IPS-11a (cell line): Measurements from ENCODE around the gene ARMC10.
"Not testable (repeated sequence)": the region's sequence is repeated elsewhere in the genome, so short reads cannot be mapped to it uniquely, and the experiment has no call there.

Source experiments
- H3K4me3 ChIP-seq: one replicate; pipeline ENCODE4 v1.5.1; 2013; ENCODE audit warnings: low read depth, low read length, control low read depth

Gene ARMC10

DNA sequence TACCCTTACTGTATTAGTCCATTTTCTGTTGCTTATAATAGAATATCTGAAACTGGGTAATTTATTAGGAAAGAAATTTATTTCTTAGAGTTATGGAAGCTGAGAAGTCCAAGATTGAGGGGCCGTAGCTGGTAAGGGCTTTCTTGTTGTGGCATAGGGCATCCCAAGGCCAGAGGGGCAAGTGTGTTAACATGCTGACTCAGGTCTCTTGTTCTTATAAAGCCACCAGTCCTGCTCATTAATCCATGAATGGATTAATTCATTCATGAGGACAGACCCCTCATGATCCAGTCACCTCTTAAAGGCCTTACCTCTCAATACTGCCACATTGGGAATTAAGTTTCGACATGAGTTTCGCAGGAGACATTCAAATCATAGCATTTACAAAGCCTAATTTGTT is 2.4 kb downstream of the ARMC10 start:
- H3K4me3 ChIP-seq = no peak overlapping the region

DNA sequence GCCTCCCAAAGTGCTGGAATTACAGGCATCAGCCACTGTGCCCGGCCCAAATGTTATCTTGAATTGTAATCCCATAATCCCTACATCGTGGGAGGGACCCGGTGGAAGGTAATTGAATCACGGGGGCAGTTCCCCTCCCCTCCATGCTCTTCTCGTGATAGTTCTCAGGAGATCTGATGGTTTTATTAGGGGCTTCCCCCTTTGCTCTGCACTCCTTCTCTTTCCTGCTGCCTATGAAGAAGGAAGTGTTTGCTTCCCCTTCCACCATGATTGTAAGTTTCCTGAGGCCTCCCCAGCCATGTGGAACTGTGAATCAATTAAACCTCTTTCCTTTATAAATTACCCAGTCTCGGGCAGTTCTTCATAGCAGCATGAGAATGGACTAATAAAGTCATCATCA is 3.3 kb downstream of the ARMC10 start:
- not testable (repeated sequence) for H3K4me3 ChIP-seq

DNA sequence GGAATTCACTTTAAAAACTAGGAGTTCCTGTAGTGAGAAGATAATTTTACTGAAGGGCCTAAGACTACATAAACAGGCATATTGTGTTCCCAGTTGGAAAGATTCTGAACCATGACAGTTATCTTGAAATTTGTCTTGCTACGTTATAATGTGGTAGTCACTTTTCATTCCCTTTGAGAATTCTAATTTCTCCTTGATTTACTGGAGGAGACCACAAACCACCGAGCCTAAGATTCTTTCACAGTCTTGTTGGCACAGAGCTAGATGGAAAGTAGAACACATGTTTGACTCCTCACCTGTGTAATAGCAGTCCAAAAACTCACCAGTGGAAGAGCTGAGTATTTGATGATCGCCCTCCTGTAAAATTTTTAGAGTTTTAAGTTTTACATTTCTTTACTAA is 4.9 kb downstream of the ARMC10 start:
- no peak overlapping the region for H3K4me3 ChIP-seq

DNA sequence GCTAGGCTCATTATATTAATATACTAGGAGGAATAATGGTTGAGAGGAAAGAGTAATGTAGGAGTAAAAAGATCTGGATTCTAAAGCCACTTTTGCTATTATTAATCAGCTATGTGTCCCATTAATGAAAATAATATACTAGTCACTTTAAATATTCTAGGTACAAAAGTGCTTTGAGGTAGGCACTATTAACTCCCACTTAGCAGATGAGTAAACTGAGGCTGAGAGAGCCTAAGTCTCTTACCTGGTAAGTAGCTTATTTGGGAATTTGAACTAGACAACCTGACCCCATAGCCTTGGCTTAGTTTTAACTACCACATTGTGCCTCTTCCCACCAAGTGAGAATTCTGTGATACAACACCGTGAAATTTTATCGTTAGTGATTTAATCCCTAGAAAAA is 6.0 kb downstream of the ARMC10 start:
- H3K4me3 ChIP-seq = no peak overlapping the region

DNA sequence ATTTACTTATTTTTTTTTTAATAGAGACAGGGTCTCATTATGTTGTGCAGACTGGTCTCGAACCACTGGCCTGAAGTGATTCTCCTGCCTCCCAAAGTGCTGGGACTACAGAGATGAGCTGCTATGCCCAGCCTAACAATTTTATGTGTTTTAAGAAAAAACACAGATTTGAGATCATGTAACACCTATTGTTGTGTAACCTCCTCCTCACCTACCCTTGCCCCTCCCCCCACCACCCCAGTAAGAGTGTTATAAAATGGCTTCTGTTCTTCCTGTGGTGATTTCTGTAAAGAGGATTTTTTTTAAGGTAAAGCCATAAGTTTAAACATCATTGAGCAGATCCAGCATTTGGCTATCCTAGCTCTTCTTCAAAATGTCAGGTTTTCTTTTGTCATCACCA is 7.6 kb downstream of the ARMC10 start:
- H3K4me3 ChIP-seq = no peak overlapping the region

DNA sequence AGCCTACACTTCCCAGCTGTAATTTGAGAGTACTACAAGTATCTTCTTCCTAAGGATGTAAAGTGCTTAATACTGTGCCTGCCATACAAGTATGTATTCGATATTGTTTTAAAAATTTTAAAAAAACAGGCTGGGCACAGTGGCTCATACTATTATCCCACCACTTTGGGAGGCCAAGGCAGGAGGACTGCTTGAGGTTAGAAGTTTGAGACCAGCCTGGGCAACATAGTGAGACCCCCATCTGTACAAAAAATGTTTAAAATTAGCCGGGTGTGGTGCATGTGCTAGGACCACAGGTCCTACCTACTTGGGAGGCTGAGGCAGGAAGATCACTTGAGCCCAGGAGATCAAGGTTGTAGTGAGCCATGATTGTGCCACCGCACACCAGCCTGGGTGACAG is 8.3 kb downstream of the ARMC10 start:
- H3K4me3 ChIP-seq = no peak overlapping the region

DNA sequence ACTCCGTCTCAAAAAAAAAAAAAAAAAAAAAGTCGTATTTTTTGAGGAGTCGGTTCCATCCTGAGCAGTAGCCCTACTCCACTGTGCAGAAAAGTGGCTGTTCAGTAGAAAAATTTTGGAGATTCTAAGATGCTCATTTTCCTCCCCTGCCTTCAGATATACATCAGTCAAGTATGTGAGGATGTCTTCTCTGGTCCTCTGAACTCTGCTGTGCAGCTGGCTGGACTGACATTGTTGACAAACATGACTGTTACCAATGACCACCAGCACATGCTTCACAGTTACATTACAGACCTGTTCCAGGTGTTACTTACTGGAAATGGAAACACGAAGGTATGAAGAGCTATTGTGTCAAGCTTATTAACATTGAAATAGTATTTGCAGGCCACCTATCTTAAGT is 17.4 kb downstream of the ARMC10 start:
- H3K4me3 ChIP-seq = not testable (repeated sequence)

DNA sequence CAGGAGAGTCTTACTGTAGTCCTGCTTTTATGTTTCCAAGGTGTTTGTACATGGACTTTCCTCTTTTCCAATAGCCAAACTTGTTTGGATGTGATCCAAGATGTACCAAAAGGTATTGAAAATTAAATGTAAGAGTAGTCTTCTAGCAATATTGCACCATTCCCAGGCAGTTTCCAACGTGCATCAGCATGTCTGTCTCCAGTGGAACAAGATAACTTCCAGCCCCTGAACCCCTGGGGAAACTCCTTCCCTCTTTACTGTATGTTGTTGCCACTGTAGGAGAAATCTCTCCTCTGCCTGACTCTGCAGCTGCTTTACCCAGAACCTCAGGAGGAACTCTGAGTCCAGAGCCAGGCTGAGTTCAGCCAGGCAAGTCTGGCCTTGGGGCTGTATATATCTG is 18.5 kb downstream of the ARMC10 start:
- H3K4me3 ChIP-seq = no peak overlapping the region

DNA sequence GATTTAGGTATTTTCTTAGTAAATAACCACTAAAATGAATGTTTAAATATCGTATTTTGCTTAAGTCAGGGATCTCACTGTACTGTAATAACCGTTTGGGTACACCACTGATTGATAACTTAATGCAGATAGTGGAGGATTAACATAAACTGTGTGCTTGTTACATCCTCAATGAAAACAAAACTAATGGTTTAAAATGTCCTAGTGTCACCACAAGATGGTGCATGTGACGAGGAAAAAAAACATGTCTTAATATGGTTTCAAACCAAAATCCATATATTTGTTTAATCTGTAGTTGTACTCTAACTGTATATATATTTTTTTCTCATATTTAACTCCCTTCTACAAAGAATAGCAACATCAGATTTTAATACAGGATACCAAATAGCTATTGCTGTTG is 19.2 kb downstream of the ARMC10 start:
- no peak overlapping the region for H3K4me3 ChIP-seq

DNA sequence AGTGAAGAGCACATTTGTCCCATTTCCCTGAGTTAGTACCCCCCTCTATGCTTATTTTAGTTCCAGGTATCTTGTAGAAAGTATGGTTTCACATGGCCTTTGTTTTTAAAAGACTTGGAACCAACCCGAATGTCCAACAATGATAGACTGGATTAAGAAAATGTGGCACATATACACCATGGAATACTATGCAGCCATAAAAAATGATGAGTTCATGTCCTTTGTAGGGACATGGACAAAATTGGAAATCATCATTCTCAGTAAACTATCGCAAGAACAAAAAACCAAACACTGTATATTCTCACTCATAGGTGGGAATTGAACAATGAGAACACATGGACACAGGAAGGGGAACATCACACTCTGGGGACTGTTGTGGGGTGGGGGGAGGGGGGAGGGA is 20.6 kb downstream of the ARMC10 start:
- not testable (repeated sequence) for H3K4me3 ChIP-seq

DNA sequence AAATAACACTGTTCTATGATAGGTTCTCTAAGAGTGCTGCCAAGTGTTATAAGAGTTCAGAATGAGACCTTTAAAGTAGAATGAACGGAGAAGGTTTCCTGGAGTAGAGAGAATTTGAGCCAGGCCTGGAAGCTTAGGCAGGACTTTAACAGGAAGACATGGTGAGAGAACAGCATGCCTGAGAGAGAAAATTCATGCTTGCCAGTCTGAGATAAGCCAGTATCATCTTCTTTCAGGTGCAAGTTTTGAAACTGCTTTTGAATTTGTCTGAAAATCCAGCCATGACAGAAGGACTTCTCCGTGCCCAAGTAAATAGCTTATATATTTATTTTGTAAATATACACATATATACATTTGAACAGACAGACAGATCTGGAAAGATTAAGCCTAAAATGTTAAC is 22.1 kb downstream of the ARMC10 start:
- H3K4me3 ChIP-seq = no peak overlapping the region

DNA sequence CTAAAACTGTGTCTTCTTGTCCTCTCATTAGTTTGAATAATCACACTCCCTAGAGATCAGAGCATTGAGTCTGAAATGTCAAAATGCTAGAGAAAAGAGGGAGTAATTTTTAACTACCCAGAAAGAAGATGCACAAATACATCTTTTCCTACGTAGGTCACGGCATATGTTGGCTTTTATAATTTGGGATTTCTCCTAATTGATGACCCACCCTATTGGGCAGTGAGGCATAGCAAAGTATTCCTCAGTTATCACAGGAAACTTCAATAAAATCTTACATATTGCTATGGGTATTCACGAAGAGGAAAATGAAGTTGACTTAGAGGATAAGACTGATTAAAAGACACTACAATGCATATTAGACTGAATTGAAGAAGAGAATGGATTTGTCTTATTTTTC is 25.4 kb downstream of the ARMC10 start:
- H3K4me3 ChIP-seq = no peak overlapping the region

DNA sequence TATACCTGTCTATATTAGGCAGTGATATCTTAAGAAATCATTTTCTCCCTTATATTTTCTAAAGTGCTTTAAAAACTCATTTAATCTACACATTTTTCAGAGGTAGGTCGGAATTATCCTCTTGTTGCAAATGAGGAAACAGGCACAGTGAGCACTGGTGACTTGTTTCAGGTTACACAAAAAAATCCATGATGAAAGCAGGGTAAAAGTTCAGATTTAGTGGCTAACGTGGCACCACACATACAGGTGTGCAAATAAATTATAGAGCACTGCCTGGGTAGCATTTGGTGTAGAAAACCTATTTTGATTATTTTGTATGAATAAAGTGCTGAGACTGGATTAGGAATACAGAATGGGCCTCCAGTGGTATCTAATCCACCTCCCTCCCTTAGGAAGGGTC is 26.6 kb downstream of the ARMC10 start:
- H3K4me3 ChIP-seq = no peak overlapping the region

DNA sequence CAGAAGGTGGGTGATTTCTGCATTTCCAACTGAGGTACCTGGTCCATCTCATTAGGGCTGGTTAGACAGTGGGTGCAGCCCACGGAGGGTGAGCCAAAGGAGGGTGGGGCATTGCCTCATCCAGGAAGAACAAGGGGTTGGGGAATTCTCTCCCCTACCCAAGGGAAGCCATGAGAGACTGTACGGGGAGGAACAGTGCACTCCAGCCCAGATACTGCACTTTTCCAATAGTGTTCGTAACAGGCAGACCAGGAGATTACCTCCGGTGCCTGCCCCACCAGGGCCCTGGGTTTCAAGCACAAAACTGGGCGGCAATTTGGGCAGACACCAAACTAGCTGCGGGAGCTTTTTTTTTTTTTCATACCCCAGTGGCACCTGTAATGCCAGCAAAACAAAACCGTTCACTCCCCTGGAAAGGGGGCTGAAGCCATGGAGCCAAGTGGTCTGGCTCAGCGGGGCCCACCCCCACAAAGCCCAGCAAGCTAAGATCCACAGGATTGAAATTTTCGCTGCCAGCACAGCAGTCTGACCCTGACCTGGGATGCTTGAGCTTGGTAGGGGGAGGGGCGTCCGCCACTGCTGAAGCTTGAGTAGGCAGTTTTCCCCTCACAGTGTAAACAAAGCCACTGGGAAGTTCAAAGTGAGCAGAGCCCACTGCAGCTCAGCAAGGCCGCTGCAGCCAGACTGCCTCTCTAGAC is 31.2 kb downstream of the ARMC10 start:
- H3K4me3 ChIP-seq = no peak overlapping the region

DNA sequence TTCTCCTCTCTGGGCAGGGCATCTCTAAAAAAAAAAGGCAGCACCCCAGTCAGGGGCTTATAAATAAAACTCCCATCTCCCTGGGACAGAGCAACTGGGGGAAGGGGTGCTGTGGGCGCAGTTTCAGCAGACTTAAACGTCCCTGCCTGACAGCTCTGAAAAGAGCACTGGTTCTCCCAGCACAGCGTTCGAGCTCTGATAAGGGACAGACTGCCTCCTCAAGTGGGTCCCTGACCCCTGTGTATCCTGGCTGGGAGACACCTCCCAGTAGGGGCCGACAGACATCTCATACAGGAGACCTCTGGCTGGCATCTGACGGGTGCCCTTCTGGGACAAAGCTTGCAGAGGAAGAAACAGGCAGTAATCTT is 31.7 kb downstream of the ARMC10 start:
- H3K4me3 ChIP-seq = not testable (repeated sequence)

DNA sequence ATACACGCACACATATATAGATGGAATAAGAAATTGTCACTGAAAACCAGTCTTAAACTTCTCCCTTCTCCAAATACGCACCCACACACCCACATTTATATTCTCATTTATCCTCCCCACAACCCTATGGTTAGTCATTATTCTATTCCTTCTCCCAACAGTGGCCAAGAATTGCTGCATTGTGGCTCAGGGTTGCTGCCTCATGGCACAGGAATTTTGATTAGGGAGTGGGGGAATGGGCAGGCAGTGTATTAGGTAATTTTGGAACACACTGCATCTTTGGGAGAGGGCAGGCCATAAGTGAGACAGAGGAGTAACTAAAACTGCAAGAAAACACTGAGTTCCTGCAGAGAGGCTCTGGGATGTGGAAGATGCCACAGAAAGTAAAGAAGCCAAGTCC is 38.2 kb downstream of the ARMC10 start:
- no peak overlapping the region for H3K4me3 ChIP-seq

DNA sequence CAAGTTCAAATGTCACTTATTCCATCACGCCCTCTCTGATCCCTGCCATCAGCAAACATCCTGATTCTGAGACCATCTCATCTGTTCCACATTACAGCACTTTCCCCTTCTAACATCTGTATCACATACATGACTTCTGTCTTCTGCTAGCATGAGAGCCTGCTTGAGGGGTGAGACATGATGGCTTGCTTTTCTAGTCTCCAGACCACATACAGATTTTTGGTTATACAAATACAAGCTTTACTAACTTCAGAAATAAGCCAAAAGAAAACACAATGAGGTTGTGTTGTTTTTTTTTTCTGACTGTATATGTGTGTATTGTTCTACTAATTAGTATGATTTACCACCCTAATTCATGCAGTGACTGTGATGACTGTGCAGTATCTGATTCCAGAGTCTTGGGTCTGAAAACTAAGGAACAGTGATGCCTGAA is 39.7 kb downstream of the ARMC10 start:
- no peak overlapping the region for H3K4me3 ChIP-seq

DNA sequence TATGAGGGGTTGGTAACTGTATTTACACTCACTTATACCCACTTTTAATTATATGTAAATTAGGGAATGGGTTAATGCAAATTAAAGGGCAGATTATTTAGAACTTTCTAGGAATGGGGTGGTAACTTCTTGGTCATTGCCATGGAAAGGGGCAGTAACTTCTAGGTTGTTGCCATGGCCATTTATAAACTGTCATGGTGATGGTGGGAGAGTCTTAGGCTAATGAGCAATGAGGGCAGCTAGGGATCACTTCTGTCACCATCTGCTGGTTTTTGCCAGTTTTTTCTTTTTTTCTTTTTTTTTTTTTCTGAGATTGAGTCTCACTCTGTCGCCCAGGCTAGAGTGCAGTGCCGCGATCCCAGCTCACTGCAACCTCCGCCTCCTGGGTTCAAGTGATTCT is 40.8 kb downstream of the ARMC10 start:
- no peak overlapping the region for H3K4me3 ChIP-seq

DNA sequence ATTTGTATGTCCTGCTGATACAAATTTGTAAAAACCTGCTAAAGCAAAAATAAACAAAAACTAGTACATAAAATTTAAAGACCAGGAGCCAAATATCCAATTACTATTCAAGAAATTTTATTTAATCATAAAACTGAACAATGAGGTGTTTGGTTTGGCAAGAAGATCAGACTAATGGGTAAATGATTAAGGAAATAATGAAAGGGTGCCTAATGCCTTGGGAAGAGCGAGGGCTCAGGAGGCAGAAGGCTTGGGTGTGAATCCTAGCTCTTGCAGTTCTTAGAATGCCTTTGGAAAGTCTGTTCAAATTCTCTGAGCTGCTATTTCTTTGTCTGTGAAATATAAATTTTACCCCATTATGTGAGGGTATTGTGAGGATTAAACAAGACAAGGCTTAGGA is 41.6 kb downstream of the ARMC10 start:
- no peak overlapping the region for H3K4me3 ChIP-seq

DNA sequence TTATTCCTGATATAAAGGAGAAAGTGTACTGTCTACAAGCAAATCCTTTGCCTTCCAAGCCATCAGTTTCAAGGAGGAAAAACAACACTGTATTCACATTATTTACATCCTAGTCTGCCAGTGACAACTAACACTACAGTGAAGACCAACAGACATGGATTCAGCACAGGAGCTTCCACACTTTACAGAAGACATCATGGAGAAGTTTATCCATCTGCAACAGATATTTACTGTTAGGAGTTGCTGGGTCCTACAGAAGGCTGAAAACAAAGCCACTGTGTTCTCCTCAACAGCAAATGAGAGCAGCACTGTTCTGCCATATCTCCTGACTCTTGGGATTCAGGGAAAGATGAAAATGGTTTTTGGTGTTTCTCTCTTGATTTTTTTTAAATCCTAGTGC is 42.1 kb downstream of the ARMC10 start:
- H3K4me3 ChIP-seq = no peak overlapping the region

DNA sequence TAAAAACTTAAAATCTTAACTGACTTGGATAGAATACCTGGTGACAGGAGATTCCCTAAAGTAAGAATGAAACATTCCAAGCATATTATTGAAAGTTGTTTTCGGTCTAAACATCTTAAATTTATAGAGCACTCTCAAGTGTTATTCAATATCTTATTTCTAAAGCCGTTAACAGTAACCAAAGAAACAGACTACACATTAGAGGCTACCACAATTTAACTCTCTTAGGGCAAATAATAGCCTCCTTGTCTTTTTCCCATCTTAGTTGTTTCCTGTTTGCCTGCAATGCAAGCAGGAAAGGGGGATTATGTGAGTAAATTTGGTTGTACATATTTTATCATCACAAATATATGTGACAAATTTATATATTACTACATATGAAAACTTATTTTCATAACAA is 42.5 kb downstream of the ARMC10 start:
- H3K4me3 ChIP-seq = no peak overlapping the region

DNA sequence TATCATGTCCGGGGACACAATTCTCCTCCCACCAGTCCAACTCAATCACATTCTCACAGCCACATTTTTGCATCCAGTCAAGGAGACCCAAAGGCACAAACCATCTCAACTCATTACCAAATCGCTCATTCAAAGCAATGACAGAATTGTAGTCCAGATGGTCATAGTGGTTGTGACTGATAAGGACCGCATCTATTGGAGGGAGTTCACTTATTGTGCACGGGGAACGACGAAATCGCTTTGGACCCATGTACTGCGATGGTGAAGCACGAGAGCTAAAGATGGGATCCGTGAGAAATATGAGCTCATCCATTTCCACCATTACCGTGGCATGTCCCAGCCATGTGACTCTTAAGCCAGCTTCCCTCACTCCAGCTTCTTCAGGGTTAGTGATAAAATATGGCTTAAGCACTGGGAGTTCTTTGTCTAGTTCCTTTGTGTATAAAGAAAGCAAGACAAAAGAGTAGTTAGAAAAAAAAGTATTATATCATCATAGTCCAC is 44.9 kb downstream of the ARMC10 start:
- H3K4me3 ChIP-seq = no peak overlapping the region

DNA sequence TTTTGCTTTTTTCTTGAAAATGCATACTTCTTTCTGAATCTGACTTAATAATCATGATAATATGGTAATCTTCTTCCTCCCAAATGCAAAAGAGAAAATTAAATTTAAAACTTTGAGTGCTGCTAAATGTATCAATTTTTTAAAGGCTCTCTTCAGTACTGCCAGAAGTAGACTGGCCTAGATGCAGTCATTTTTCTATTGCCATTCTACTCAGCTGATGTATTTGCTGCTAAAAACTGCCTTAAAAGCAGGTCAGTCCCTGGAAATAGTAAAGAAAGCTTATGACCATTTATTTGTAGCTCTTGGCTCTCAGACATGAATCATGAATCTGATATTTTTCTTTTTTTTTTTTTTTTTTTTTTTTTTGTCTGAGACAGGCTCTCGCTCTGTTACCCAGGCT is 45.4 kb downstream of the ARMC10 start:
- no peak overlapping the region for H3K4me3 ChIP-seq
